ENCODE measurements around the gene ITGB6.

Gene ITGB6

GRCh38 chr2:160060297-160060696 is 139.8 kb downstream of the ITGB6 start:
- no peak overlapping the region for H3K4me3 ChIP-seq (ENCODE audit: low read length)
- no peak for DNase-seq (ENCODE audit: low read depth)
- no peak for TF ChIP-seq CTCF (IDR thresholded peaks at IDR 0.05; ENCODE audit: insufficient read depth, low read depth, low read length, missing control alignments)

DNA sequence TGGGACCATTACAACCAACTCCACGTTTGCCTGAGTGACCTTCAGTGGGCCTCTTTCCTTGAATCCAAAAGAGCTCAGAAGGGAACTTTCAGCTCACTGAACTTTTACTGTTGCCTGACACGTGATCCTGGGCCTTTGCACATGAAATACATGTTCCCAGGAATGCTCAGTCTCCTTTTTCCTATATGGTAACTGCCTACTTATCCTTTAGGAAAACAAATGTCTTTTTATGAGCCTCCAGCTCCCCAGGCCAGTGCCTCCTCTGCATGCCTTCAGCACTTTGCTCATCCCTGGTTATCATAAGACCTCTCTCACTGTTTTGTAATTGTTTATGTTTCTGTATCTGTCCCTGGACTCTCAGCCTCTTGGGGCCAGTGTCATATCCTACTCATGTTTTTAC is 142.7 kb downstream of the ITGB6 start:
- DNase-seq (ENCODE audit: low read depth) = no peak
- TF ChIP-seq CTCF (IDR thresholded peaks at IDR 0.05; ENCODE audit: insufficient read depth, low read depth, low read length, missing control alignments) = no peak

GRCh38 chr2:160055726-160056108 is 144.4 kb downstream of the ITGB6 start:
- H3K4me3 ChIP-seq (ENCODE audit: low read length) = no peak overlapping the region
- DNase-seq (ENCODE audit: low read depth) = peak; percentile 22
- no peak for TF ChIP-seq CTCF (IDR thresholded peaks at IDR 0.05; ENCODE audit: insufficient read depth, low read depth, low read length, missing control alignments)

More for the DNA sequence above, 142.7 kb downstream of the ITGB6 start:
- H3K4me3 ChIP-seq (ENCODE audit: low read length) = no peak overlapping the region

GRCh38 chr2:160054984-160055725 is 144.9 kb downstream of the ITGB6 start:
- DNase-seq (ENCODE audit: low read depth) = peak; percentile 54
- no peak for TF ChIP-seq CTCF (IDR thresholded peaks at IDR 0.05; ENCODE audit: insufficient read depth, low read depth, low read length, missing control alignments)
- H3K4me3 ChIP-seq (ENCODE audit: low read length) = no peak overlapping the region

- DNase-seq (ENCODE audit: low read depth) = no peak
- no peak for TF ChIP-seq CTCF (IDR thresholded peaks at IDR 0.05; ENCODE audit: insufficient read depth, low read depth, low read length, missing control alignments)
- H3K4me3 ChIP-seq (ENCODE audit: low read length) = no peak overlapping the region
These were observed 146.1 kb downstream of the ITGB6 start for GRCh38 chr2:160053946-160054345.

DNA sequence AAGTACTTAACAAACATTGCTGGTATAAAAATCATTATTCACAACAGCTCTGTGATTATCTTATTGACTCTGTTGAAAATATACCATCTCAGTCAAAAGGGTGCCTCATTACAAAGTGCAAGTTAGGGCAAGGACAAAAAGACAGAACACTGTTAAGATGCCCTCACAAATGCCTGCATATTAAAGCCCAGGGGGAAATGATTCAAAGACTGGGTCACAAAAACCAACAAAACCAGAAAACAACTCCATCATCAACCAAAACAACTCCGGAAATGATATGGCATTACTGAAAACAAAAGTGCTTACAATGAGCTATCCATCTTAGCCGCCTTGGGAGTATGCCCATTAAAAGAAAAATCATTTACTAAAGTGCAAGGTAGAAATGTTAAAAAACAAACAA is 147.5 kb downstream of the ITGB6 start:
- peak; percentile 52 for DNase-seq (ENCODE audit: low read depth)
- no peak for TF ChIP-seq CTCF (IDR thresholded peaks at IDR 0.05; ENCODE audit: insufficient read depth, low read depth, low read length, missing control alignments)

GRCh38 chr2:160051371-160051800 is 148.7 kb downstream of the ITGB6 start:
- DNase-seq (ENCODE audit: low read depth) = no peak
- no peak for TF ChIP-seq CTCF (IDR thresholded peaks at IDR 0.05; ENCODE audit: insufficient read depth, low read depth, low read length, missing control alignments)
- no peak overlapping the region for H3K4me3 ChIP-seq (ENCODE audit: low read length)

More for the DNA sequence above, 147.5 kb downstream of the ITGB6 start:
- H3K4me3 ChIP-seq (ENCODE audit: low read length) = no peak overlapping the region
